ENCODE data around the gene COLGALT1.

Gene COLGALT1

GRCh38 chr19:17629760-17630159 is 74.3 kb downstream of the COLGALT1 start:
- no peak for DNase-seq (ENCODE audit: low read depth, low spot score)
- in situ Hi-C loops (cut with HindIII; ENCODE audit: low sequenced_read_pairs), result no loop called here
- TF ChIP-seq CTCF (IDR thresholded peaks at IDR 0.05; ENCODE audit: low read depth, low read length), result no peak
- no peak overlapping the region for H3K4me3 ChIP-seq (ENCODE audit: low read depth, low read length)

- no peak for TF ChIP-seq CTCF (IDR thresholded peaks at IDR 0.05; ENCODE audit: low read depth, low read length)
- no peak overlapping the region for H3K4me3 ChIP-seq (ENCODE audit: low read depth, low read length)
- in situ Hi-C loops (cut with HindIII; ENCODE audit: low sequenced_read_pairs), result no loop called here
- DNase-seq (ENCODE audit: low read depth, low spot score), result no peak
These were observed 77.1 kb downstream of the COLGALT1 start for GRCh38 chr19:17632577-17632976.
